ENCODE data around the gene TMEM108. TPM values are rescaled to one million over a fixed set of nuclear protein-coding genes. Genes with fewer than 3 reads are reported as not detected.

TMEM108 gene
- total and polyA plus RNA-seq, 2 donors (not counting 1 experiment from before 2014, with no cell fraction given): 0.10 to 0.17 TPM

DNA sequence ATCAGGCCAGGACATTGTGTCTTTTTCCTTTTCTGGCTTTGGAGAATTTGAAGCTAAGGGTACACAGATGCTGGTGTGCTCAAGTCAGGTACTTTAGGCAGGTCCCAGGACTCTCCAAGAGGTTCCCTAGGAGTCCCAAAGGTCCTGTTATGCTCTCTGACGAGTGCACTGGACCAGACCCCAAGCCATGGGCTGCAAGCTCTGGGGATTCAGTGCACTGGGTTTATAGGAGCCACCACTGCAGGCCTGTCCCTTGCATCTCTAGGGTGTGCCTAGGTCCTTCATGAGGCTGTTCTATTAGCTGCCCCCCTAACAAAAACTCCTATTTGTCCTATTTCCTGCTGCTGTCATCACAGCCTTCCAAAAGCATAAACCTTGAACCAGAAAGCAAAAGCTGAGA is 329.8 kb downstream of the TMEM108 start:
- Histone ChIP-seq H3K9ac (ENCODE audit: insufficient read depth, low read length) (no peak overlapping the region), H3K27ac (ENCODE audit: insufficient read depth, low read length) (no peak overlapping the region), H3K4me3 (replicated peaks in 1 of 4; ENCODE audit: control extremely low read depth in 1 of 4, insufficient read depth in 1 of 4, low read depth in 3 of 4, low read length in 4 of 4) (no peak overlapping the region), H2AFZ (ENCODE audit: low read length) (no peak overlapping the region), H3K4me2 (ENCODE audit: extremely low read depth, insufficient read depth, low read length) (no peak overlapping the region), H3K36me3 (ENCODE audit: control insufficient read depth, insufficient read depth, low read length) (no peaks in the 10 kb centered on the region), H3K27me3 (ENCODE audit: control insufficient read depth, insufficient read depth, low read length) (no peaks in the 10 kb centered on the region), H3K79me2 (ENCODE audit: control insufficient read depth, insufficient read depth, low read length) (no peaks in the 10 kb centered on the region), H3K4me1 (ENCODE audit: control insufficient read depth, extremely low read depth, insufficient read depth, low read length) (no peaks in the 10 kb centered on the region), H4K20me1 (ENCODE audit: control insufficient read depth, extremely low read depth, insufficient read depth, low read length) (no peaks in the 10 kb centered on the region), H3K9me3 (ENCODE audit: control insufficient read depth, insufficient read depth, low read depth, low read length) (no peaks in the 10 kb centered on the region)
- no peak for DNase-seq (ENCODE audit: low read depth in 2 of 2)
- TF ChIP-seq, protein P1, sequence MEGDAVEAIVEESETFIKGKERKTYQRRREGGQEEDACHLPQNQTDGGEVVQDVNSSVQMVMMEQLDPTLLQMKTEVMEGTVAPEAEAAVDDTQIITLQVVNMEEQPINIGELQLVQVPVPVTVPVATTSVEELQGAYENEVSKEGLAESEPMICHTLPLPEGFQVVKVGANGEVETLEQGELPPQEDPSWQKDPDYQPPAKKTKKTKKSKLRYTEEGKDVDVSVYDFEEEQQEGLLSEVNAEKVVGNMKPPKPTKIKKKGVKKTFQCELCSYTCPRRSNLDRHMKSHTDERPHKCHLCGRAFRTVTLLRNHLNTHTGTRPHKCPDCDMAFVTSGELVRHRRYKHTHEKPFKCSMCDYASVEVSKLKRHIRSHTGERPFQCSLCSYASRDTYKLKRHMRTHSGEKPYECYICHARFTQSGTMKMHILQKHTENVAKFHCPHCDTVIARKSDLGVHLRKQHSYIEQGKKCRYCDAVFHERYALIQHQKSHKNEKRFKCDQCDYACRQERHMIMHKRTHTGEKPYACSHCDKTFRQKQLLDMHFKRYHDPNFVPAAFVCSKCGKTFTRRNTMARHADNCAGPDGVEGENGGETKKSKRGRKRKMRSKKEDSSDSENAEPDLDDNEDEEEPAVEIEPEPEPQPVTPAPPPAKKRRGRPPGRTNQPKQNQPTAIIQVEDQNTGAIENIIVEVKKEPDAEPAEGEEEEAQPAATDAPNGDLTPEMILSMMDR (conservative IDR thresholded peaks at IDR 0.05 in 1 of 2, IDR thresholded peaks at IDR 0.05 in 1 of 2; ENCODE audit: low read depth in 1 of 2, low read length in 2 of 2): no peak
- TF ChIP-seq EZH2 (IDR thresholded peaks at IDR 0.05; ENCODE audit: low read length, missing control alignments): no peak

DNA sequence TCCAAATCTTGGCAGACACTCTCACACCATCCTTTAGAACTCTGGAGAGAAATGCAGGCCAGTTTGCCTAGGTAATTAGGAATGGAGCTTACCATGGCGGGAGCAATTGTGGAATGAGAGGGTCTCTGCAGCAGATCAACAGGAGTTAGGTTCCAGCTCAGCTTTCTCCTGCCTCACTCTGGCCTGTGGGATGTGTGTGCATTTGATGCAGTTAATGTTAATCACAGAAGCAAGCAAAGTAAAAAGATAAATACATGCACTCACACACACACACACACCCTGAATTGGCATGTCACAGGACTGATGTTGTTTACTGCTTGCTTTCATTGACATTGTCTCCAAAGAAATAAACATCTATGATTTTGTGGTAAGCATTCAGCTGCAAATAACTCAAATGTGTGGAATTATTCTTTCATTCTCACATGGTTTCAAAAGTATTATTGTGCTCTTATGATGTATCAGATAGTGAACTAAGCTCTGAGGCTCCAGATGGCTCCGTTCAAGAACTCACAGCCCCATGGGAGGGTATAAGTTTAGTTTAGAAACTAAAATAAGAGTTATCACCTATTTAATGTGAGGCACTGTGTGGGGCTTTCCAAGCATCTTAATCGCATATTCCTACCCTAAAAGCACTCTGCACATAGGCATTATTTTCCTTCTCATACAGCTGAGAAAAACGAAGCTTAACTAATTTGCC is 330.3 kb downstream of the TMEM108 start:
- H3K36me3 ChIP-seq (ENCODE audit: control insufficient read depth, insufficient read depth, low read length): no peaks in the 10 kb centered on the region
- DNase-seq (ENCODE audit: low read depth in 2 of 2): no peak
- no peak overlapping the region for H3K4me2 ChIP-seq (ENCODE audit: extremely low read depth, insufficient read depth, low read length)
- TF ChIP-seq, protein P1 (conservative IDR thresholded peaks at IDR 0.05 in 1 of 2, IDR thresholded peaks at IDR 0.05 in 1 of 2; ENCODE audit: low read depth in 1 of 2, low read length in 2 of 2): no peak
- TF ChIP-seq EZH2 (IDR thresholded peaks at IDR 0.05; ENCODE audit: low read length, missing control alignments): no peak
- no peaks in the 10 kb centered on the region for H3K79me2 ChIP-seq (ENCODE audit: control insufficient read depth, insufficient read depth, low read length)
- H3K27ac ChIP-seq (ENCODE audit: insufficient read depth, low read length): no peak overlapping the region
- no peaks in the 10 kb centered on the region for H3K4me1 ChIP-seq (ENCODE audit: control insufficient read depth, extremely low read depth, insufficient read depth, low read length)
- H3K9me3 ChIP-seq (ENCODE audit: control insufficient read depth, insufficient read depth, low read depth, low read length): no peaks in the 10 kb centered on the region
- no peaks in the 10 kb centered on the region for H3K27me3 ChIP-seq (ENCODE audit: control insufficient read depth, insufficient read depth, low read length)
- no peak overlapping the region for H2AFZ ChIP-seq (ENCODE audit: low read length)
- H3K4me3 ChIP-seq (replicated peaks in 1 of 4; ENCODE audit: control extremely low read depth in 1 of 4, insufficient read depth in 1 of 4, low read depth in 3 of 4, low read length in 4 of 4): no peak overlapping the region
- no peak overlapping the region for H3K9ac ChIP-seq (ENCODE audit: insufficient read depth, low read length)
- no peaks in the 10 kb centered on the region for H4K20me1 ChIP-seq (ENCODE audit: control insufficient read depth, extremely low read depth, insufficient read depth, low read length)

DNA sequence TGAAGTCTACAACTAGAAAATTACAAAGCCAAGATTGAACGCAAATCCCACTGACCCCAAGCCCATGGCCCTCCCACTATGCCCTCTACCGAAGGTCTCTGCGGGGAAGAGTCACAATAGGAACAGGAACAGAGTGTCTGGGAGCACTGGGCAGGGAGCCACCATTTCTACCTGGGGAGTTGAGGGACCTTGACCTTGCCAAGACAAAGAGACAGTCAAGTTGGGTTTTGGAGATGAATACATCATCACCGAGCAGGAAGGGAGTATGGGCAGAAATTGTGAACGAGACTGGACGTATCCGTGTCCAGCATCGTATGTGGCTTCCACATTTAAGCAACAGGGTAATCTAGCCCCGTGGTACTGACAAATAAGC is 330.9 kb downstream of the TMEM108 start:
- DNase-seq (ENCODE audit: low read depth in 2 of 2): no peak
- Histone ChIP-seq H3K79me2 (ENCODE audit: control insufficient read depth, insufficient read depth, low read length) (no peaks in the 10 kb centered on the region), H2AFZ (ENCODE audit: low read length) (no peak overlapping the region), H4K20me1 (ENCODE audit: control insufficient read depth, extremely low read depth, insufficient read depth, low read length) (no peaks in the 10 kb centered on the region), H3K4me3 (replicated peaks in 1 of 4; ENCODE audit: control extremely low read depth in 1 of 4, insufficient read depth in 1 of 4, low read depth in 3 of 4, low read length in 4 of 4) (no peak overlapping the region), H3K27me3 (ENCODE audit: control insufficient read depth, insufficient read depth, low read length) (no peaks in the 10 kb centered on the region), H3K36me3 (ENCODE audit: control insufficient read depth, insufficient read depth, low read length) (no peaks in the 10 kb centered on the region), H3K9me3 (ENCODE audit: control insufficient read depth, insufficient read depth, low read depth, low read length) (no peaks in the 10 kb centered on the region), H3K4me1 (ENCODE audit: control insufficient read depth, extremely low read depth, insufficient read depth, low read length) (no peaks in the 10 kb centered on the region), H3K27ac (ENCODE audit: insufficient read depth, low read length) (no peak overlapping the region), H3K9ac (ENCODE audit: insufficient read depth, low read length) (no peak overlapping the region), H3K4me2 (ENCODE audit: extremely low read depth, insufficient read depth, low read length) (no peak overlapping the region)
- TF ChIP-seq, protein P1 (conservative IDR thresholded peaks at IDR 0.05 in 1 of 2, IDR thresholded peaks at IDR 0.05 in 1 of 2; ENCODE audit: low read depth in 1 of 2, low read length in 2 of 2): no peak
- TF ChIP-seq EZH2 (IDR thresholded peaks at IDR 0.05; ENCODE audit: low read length, missing control alignments): no peak
